GM18505 (cell line): Measurements from ENCODE around the gene SMURF2.

Experiments
- ATAC-seq: cut with Tn5 transposase; IDR thresholded peaks from one replicate; pipeline ENCODE4 v1.9.1; 2021; ENCODE audit not compliant: unreplicated experiment
- POLR2A ChIP-seq: IDR thresholded peaks from 4 replicates; pipeline ENCODE4 v1.6.1; 2011; ENCODE audit warnings: borderline replicate concordance; ENCODE audit not compliant: insufficient read depth, insufficient read length; ENCODE audit errors: extremely low read depth

The SMURF2 gene

GRCh38 chr17:64498308-64499203 is 163.6 kb downstream of the SMURF2 start:
- no peak for ATAC-seq
- TF ChIP-seq POLR2A, result no peak

- no peak for TF ChIP-seq POLR2A
- peak; percentile 7 for ATAC-seq
These were observed 164.5 kb downstream of the SMURF2 start for GRCh38 chr17:64497565-64498035.

- TF ChIP-seq POLR2A, result peak; percentile 92
- ATAC-seq, result peak; percentile 80
These were observed 165.1 kb downstream of the SMURF2 start, which contains the start of gene POLG2 for GRCh38 chr17:64496786-64497564. TSS of gene POLG2 (minus strand) at chr17:64497054. CDS start at chr17:64496968, 86 bp downstream.

- no peak for ATAC-seq
- TF ChIP-seq POLR2A, result no peak
These were observed 165.7 kb downstream of the SMURF2 start for GRCh38 chr17:64496348-64496785.
